Sigmoid colon (tissue), 7 donors: ENCODE measurements around the gene RPS6KA1. TPM values are rescaled to one million over a fixed set of nuclear protein-coding genes. Genes with fewer than 3 reads are reported as not detected.
"Not testable (repeated sequence)": the region's sequence is repeated elsewhere in the genome, so short reads cannot be mapped to it uniquely, and the experiment has no call there.

Experiments used
- DNase-seq: peaks from one replicate; pipeline ENCODE4 v3.0.0-alpha.2; 2019
- H3K27ac ChIP-seq, 4 donors: fragments of 200-600 bp; sonication (generic); one replicate each; pipeline ENCODE4 v1.5.1; 2016 to 2019; ENCODE audit warnings: mild to moderate bottlenecking in 1 of 4
- H3K27me3 ChIP-seq, 3 donors: fragments of 200-600 bp; sonication (generic); one replicate each; pipeline ENCODE4 v1.5.1; 2019; ENCODE audit warnings: mild to moderate bottlenecking in 1 of 3
- H3K36me3 ChIP-seq, 4 donors: fragments of 200-600 bp; sonication (generic); one replicate each; pipeline ENCODE4 v1.5.1; 2016 to 2019
- H3K4me1 ChIP-seq, 4 donors: fragments of 200-600 bp; sonication (generic); one replicate each; pipeline ENCODE4 v1.5.1; 2017 to 2019
- H3K4me3 ChIP-seq, 4 donors: fragments of 200-600 bp; sonication (generic); one replicate each; pipeline ENCODE4 v1.5.1; 2017 to 2019; ENCODE audit warnings: mild to moderate bottlenecking in 2 of 4, moderate library complexity in 1 of 4
- H3K9me3 ChIP-seq, 4 donors: fragments of 200-600 bp in 3 of 4; sonication (generic) in 3 of 4; one replicate each; pipeline versions ENCODE4 v1.5.1 to v1.6.1; 2013 to 2019
- CTCF ChIP-seq, 4 experiments: fragments of 450-650 bp in 3 of 4; fragments of 200-600 bp in 1 of 4; IDR thresholded peaks; one replicate each; pipeline ENCODE4 v1.5.1; 2016 to 2019; ENCODE audit warnings: antibody characterized with exemption in 4 of 4, mild to moderate bottlenecking in 3 of 4, moderate library complexity in 2 of 4
- EP300 ChIP-seq, 4 donors: sonication (generic); formaldehyde crosslinking; IDR thresholded peaks; one replicate each; pipeline ENCODE4 v1.6.1; 2017; ENCODE audit warnings: antibody characterized with exemption in 4 of 4
- POLR2A ChIP-seq, 2 donors: fragments of 450-650 bp; IDR thresholded peaks; one replicate each; pipeline ENCODE4 v1.6.1; 2016; ENCODE audit warnings: antibody characterized with exemption in 2 of 2, mild to moderate bottlenecking in 2 of 2, moderate library complexity in 2 of 2
- POLR2AphosphoS5 ChIP-seq, 4 donors: sonication (generic); formaldehyde crosslinking; IDR thresholded peaks; one replicate each; pipeline ENCODE4 v1.6.1; 2017; ENCODE audit warnings: antibody characterized with exemption in 4 of 4
- WGBS, 2 donors: extraction: QIAGEN DNeasy Blood & Tissue Kit; methylation state at CpG; one replicate each; pipeline ENCODE4 v1.1.7; 2013; 5-methylcytosine and 5-hydroxymethylcytosine counted together
- intact Hi-C: fragments of 100-400 bp; cut with DNase I; formaldehyde crosslinking; loops from one replicate; pipeline ENCODE4 v1.15.1; 2023
- polyA plus RNA-seq, 3 donors: library from polyadenylated mRNA; stranded (reverse); fragments of 200-250 nt; gene quantifications; one replicate each; pipeline ENCODE4 v1.2.3, GENCODE V29; 2013
- total RNA-seq, 4 donors: library from RNA; depleted of rRNA; stranded (reverse); fragments of >200 nt; gene quantifications; one replicate each; pipeline ENCODE4 v1.1.0, GENCODE V29; 2016
- donor health status: healthy with polysubstance abuse.
- donor health status: Bipolar disorder and iron deficiency.
- donor health status: healthy.

RPS6KA1 gene
- total and polyA plus RNA-seq, 7 donors, result 2.5 to 116 (median 11.5) TPM

DNA sequence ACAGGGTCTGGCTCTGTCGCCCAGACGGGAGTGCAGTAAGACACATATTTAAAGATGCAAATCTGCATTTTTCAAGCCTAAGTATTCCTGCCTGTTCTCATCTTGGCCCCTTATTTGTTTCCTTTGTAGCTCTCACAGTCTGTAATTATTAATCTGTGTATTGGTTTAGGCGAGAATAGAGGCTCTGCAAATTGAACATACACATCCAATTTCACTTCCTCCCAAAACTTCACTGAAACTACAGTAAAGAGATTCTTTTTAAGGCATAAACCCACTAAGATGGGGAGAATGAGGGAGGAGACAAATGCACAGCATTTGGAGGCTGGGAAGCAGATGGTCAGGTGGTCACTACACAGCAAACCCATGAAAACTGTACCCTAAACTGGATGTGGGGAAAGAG, 36.3 kb upstream of the RPS6KA1 start:
- Histone ChIP-seq H3K27ac (no peak overlapping the region), H3K4me3 (no peak overlapping the region), H3K27me3 (no peaks in the 10 kb centered on the region), H3K4me1 (no peaks in the 10 kb centered on the region), H3K9me3 (no peaks in the 10 kb centered on the region), H3K36me3 (no peaks in the 10 kb centered on the region)
- WGBS, 2 donors, result 69% methylated on average over 3 of the region's 3 CpGs
- DNase-seq, result no peak
- intact Hi-C loops, result no loop called here
- TF ChIP-seq CTCF (IDR thresholded peaks at IDR 0.05), result no peak
- TF ChIP-seq POLR2AphosphoS5 (IDR thresholded peaks at IDR 0.05), result no peak
- TF ChIP-seq EP300 (IDR thresholded peaks at IDR 0.05), result no peak
- TF ChIP-seq POLR2A (IDR thresholded peaks at IDR 0.05), result no peak

DNA sequence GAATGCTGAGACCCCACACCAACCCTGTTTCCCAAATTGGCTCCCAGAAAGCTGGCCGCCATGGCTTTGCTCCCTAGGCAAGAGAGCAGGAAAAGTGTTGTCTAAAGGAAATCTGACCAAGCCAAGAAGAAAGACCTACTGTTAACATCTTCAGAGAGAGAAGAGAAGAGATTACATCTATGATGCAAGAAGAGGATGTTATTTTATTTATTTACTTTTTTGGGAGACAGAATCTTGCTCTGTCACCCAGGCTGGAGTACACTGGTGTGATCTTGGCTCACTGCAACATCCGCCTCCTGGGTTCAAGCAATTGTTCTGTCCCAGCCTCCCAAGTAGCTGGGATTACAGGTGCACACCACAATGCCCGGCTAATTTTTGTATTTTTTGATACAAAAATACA, 35.6 kb upstream of the RPS6KA1 start:
- Histone ChIP-seq H3K27me3 (no peaks in the 10 kb centered on the region), H3K36me3 (no peaks in the 10 kb centered on the region), H3K27ac (no peak overlapping the region), H3K4me3 (no peak overlapping the region), H3K9me3 (no peaks in the 10 kb centered on the region), H3K4me1 (no peaks in the 10 kb centered on the region)
- 91 to 93% methylated on average over 3 of the region's 3 CpGs for WGBS, 2 donors
- intact Hi-C loops, result no loop called here
- TF ChIP-seq EP300 (IDR thresholded peaks at IDR 0.05) (no peak), CTCF (IDR thresholded peaks at IDR 0.05) (no peak), POLR2A (IDR thresholded peaks at IDR 0.05) (no peak), POLR2AphosphoS5 (IDR thresholded peaks at IDR 0.05) (no peak)
- DNase-seq, result no peak

DNA sequence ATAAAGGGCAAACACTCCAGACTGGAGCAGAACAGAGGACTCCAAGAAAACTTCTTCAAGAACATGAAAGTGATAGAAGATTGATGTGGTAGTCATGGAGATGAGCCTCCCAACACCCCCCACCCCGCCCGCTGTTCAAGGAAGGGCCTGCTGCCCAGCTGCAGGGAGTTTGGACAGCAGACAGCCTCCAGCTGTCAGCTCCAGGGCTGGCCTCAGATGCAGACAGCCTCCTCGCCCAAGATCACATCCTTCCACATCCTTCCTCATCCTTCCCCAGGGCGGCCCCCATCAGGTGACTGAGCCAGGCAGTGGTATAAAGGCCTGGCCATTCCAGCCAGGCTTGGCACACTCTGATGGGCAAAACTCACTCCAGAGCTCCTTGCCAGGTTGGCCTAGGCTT, 32.7 kb upstream of the RPS6KA1 start:
- Histone ChIP-seq H3K4me1 (peaks cover 3 to 17% (median 9%) of the 10 kb centered on the region in 4 donors), H3K36me3 (no peaks in the 10 kb centered on the region), H3K4me3 (no peak overlapping the region), H3K27me3 (no peaks in the 10 kb centered on the region), H3K9me3 (no peaks in the 10 kb centered on the region), H3K27ac (no peak overlapping the region)
- intact Hi-C loops, result no loop called here
- WGBS, 2 donors, result 51 to 78% methylated on average over 4 of the region's 4 CpGs
- DNase-seq, result peak; percentile 65
- TF ChIP-seq EP300 (IDR thresholded peaks at IDR 0.05), result no peak
- TF ChIP-seq POLR2AphosphoS5 (IDR thresholded peaks at IDR 0.05), result no peak
- no peak for TF ChIP-seq POLR2A (IDR thresholded peaks at IDR 0.05)
- no peak for TF ChIP-seq CTCF (IDR thresholded peaks at IDR 0.05)

DNA sequence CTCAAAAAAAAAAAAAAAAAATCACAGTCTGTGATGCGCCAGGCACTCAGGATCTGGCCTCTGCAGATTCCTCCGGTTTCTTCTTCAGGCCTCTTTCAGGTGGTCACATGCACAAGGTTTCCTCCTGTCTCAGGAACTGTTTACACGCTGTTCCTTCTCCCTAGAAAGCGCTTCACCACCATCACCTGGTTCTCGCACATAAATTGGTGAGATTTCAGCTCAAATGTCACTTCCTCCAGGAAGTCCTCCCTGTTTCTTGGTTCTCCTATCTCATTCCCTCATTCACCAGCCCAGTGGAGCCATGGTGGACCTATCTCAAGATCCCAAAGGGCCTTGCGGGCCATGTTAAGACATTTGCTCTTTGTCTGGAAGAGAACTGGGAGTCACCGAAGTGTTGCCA, 30.7 kb upstream of the RPS6KA1 start:
- H3K9me3 ChIP-seq, result no peaks in the 10 kb centered on the region
- no peaks in the 10 kb centered on the region for H3K27me3 ChIP-seq
- H3K4me1 ChIP-seq, result peaks cover 3 to 17% (median 9%) of the 10 kb centered on the region in 4 donors
- no peaks in the 10 kb centered on the region for H3K36me3 ChIP-seq
- TF ChIP-seq POLR2A (IDR thresholded peaks at IDR 0.05), result no peak
- no peak for TF ChIP-seq POLR2AphosphoS5 (IDR thresholded peaks at IDR 0.05)
- H3K27ac ChIP-seq, result no peak overlapping the region
- intact Hi-C loops, result no loop called here
- H3K4me3 ChIP-seq, result no peak overlapping the region
- 88 to 94% methylated on average over 7 of the region's 7 CpGs for WGBS, 2 donors
- DNase-seq, result no peak

- H3K4me3 ChIP-seq, result peak overlapping the region; percentile 60 to 68 (median 63)
- H3K36me3 ChIP-seq, result no peaks in the 10 kb centered on the region
- TF ChIP-seq CTCF (IDR thresholded peaks at IDR 0.05) (no peak), EP300 (IDR thresholded peaks at IDR 0.05) (no peak), POLR2AphosphoS5 (IDR thresholded peaks at IDR 0.05) (peak in 3 of 4 donors; percentile 48 to 84 (median 83)), POLR2A (IDR thresholded peaks at IDR 0.05) (no peak)
- H3K4me1 ChIP-seq, result peaks cover 3 to 17% (median 9%) of the 10 kb centered on the region in 4 donors
- DNase-seq, result peak; percentile 92
- peak overlapping the region; percentile 85 to 96 (median 89) for H3K27ac ChIP-seq
- intact Hi-C loops, result loop anchor here (1.0 to 5.0 kb wide), 4 partner anchors 28 to 287 kb away; partner anchors contain the start of genes HMGN2, PIGV and RPS6KA1
- no peaks in the 10 kb centered on the region for H3K9me3 ChIP-seq
- WGBS, 2 donors, result 1% methylated on average over 74 of the region's 74 CpGs
- no peaks in the 10 kb centered on the region for H3K27me3 ChIP-seq
These were observed 28.9 kb upstream of the RPS6KA1 start for GRCh38 chr1:26500488-26501175.

DNA sequence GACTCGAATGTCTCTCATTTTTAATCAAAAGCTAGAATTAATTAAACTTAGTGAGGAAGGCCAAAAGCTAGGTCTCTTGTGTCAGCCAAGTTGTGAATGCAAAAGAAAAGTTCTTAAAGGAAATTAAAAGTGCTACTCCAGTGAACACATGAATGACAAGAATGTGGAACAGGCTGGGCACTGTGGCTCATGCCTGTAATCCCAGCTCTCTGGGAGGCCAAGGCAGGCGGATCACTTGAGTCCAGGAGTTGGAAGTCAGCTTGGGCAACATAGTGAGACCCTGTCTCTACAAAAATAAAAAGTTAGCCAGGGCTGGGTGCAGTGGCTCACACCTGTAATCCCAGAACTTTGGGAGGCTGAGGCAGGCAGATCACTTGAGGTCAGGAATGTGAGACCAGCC, 18.9 kb upstream of the RPS6KA1 start:
- H3K4me1 ChIP-seq, DNase-seq, H3K36me3 ChIP-seq, H3K27ac ChIP-seq, H3K9me3 ChIP-seq, H3K4me3 ChIP-seq, H3K27me3 ChIP-seq, intact Hi-C loops: not testable (repeated sequence)
- 67 to 87% methylated on average over 2 of the region's 2 CpGs for WGBS, 2 donors

GRCh38 chr1:26515836-26516235, 13.7 kb upstream of the RPS6KA1 start:
- WGBS, 2 donors, result 85% methylated on average over 4 of the region's 4 CpGs
- H3K27ac ChIP-seq, H3K9me3 ChIP-seq, H3K27me3 ChIP-seq, intact Hi-C loops, H3K36me3 ChIP-seq, DNase-seq, H3K4me3 ChIP-seq, H3K4me1 ChIP-seq: not testable (repeated sequence)
